ENCODE results near the gene NAT16. TPM values are rescaled to one million over a fixed set of nuclear protein-coding genes. Genes with fewer than 3 reads are reported as not detected.
A peak's percentile ranks its signal among the peaks of the same experiment; 100 is the strongest.

Gene NAT16
- total RNA-seq, 1 donor from 2014 or later: 2.4 TPM

GRCh38 chr7:101216001-101216859, 36.1 kb upstream of the NAT16 start:
- TF ChIP-seq CTCF (IDR thresholded peaks at IDR 0.05; ENCODE audit: partially characterized antibody, unreplicated experiment): no peak
- Mint-ChIP-seq H3K27ac (ENCODE audit: unreplicated experiment) (peak overlapping the region; percentile 68), H3K4me1 (ENCODE audit: low read depth, unreplicated experiment) (peaks cover 6% of the 10 kb centered on the region), H3K9me3 (ENCODE audit: unreplicated experiment) (peaks cover 8% of the 10 kb centered on the region), H3K4me3 (ENCODE audit: unreplicated experiment) (peak overlapping the region; percentile 94), H3K36me3 (ENCODE audit: unreplicated experiment) (no peaks in the 10 kb centered on the region), H3K27me3 (ENCODE audit: unreplicated experiment) (peaks cover 4% of the 10 kb centered on the region)
- DNase-seq: no peak

GRCh38 chr7:101212014-101212413, 31.9 kb upstream of the NAT16 start:
- Mint-ChIP-seq H3K9me3 (ENCODE audit: unreplicated experiment) (peaks cover 2% of the 10 kb centered on the region), H3K27me3 (ENCODE audit: unreplicated experiment) (peaks cover 1% of the 10 kb centered on the region), H3K36me3 (ENCODE audit: unreplicated experiment) (no peaks in the 10 kb centered on the region), H3K4me1 (ENCODE audit: low read depth, unreplicated experiment) (peaks cover 2% of the 10 kb centered on the region), H3K27ac (ENCODE audit: unreplicated experiment) (no peak overlapping the region), H3K4me3 (ENCODE audit: unreplicated experiment) (no peak overlapping the region)
- no peak for TF ChIP-seq CTCF (IDR thresholded peaks at IDR 0.05; ENCODE audit: partially characterized antibody, unreplicated experiment)
- DNase-seq: no peak

GRCh38 chr7:101211501-101211900, 31.4 kb upstream of the NAT16 start:
- H3K4me3 Mint-ChIP-seq (ENCODE audit: unreplicated experiment): no peak overlapping the region
- DNase-seq: no peak
- no peak for TF ChIP-seq CTCF (IDR thresholded peaks at IDR 0.05; ENCODE audit: partially characterized antibody, unreplicated experiment)
- peaks cover 2% of the 10 kb centered on the region for H3K4me1 Mint-ChIP-seq (ENCODE audit: low read depth, unreplicated experiment)
- no peak overlapping the region for H3K27ac Mint-ChIP-seq (ENCODE audit: unreplicated experiment)
- H3K9me3 Mint-ChIP-seq (ENCODE audit: unreplicated experiment): peaks cover 2% of the 10 kb centered on the region
- peaks cover 1% of the 10 kb centered on the region for H3K27me3 Mint-ChIP-seq (ENCODE audit: unreplicated experiment)
- H3K36me3 Mint-ChIP-seq (ENCODE audit: unreplicated experiment): no peaks in the 10 kb centered on the region

GRCh38 chr7:101210143-101210542, 30.1 kb upstream of the NAT16 start:
- Mint-ChIP-seq H3K4me3 (ENCODE audit: unreplicated experiment) (no peak overlapping the region), H3K27me3 (ENCODE audit: unreplicated experiment) (peaks cover 1% of the 10 kb centered on the region)
- TF ChIP-seq CTCF (IDR thresholded peaks at IDR 0.05; ENCODE audit: partially characterized antibody, unreplicated experiment): no peak

GRCh38 chr7:101208794-101209193, 28.7 kb upstream of the NAT16 start:
- no peak overlapping the region for H3K27ac Mint-ChIP-seq (ENCODE audit: unreplicated experiment)
- no peaks in the 10 kb centered on the region for H3K36me3 Mint-ChIP-seq (ENCODE audit: unreplicated experiment)
- H3K9me3 Mint-ChIP-seq (ENCODE audit: unreplicated experiment): peaks cover 2% of the 10 kb centered on the region
- no peaks in the 10 kb centered on the region for H3K4me1 Mint-ChIP-seq (ENCODE audit: low read depth, unreplicated experiment)
- DNase-seq: no peak
- H3K27me3 Mint-ChIP-seq (ENCODE audit: unreplicated experiment): peaks cover 1% of the 10 kb centered on the region
- no peak for TF ChIP-seq CTCF (IDR thresholded peaks at IDR 0.05; ENCODE audit: partially characterized antibody, unreplicated experiment)
- no peak overlapping the region for H3K4me3 Mint-ChIP-seq (ENCODE audit: unreplicated experiment)

More at GRCh38 chr7:101210143-101210542, 30.1 kb upstream of the NAT16 start:
- Mint-ChIP-seq H3K9me3 (ENCODE audit: unreplicated experiment) (peaks cover 2% of the 10 kb centered on the region), H3K36me3 (ENCODE audit: unreplicated experiment) (no peaks in the 10 kb centered on the region), H3K27ac (ENCODE audit: unreplicated experiment) (no peak overlapping the region), H3K4me1 (ENCODE audit: low read depth, unreplicated experiment) (no peaks in the 10 kb centered on the region)
- DNase-seq: no peak
